ENCODE measurements around the gene COX20.
A peak's percentile ranks its signal among the peaks of the same experiment; 100 is the strongest.
"Not testable (repeated sequence)": the region's sequence is repeated elsewhere in the genome, so short reads cannot be mapped to it uniquely, and the experiment has no call there.

Gene COX20

GRCh38 chr1:244822878-244823277 is 12.6 kb upstream of the COX20 start:
- DNase-seq (ENCODE audit: low spot score), result no peak

GRCh38 chr1:244826712-244827111 is 8.7 kb upstream of the COX20 start:
- no peak for DNase-seq (ENCODE audit: low spot score)

- no peak for DNase-seq (ENCODE audit: low spot score)
Measured at GRCh38 chr1:244830639-244831038, 4.8 kb upstream of the COX20 start.

- not testable (repeated sequence) for DNase-seq (ENCODE audit: low spot score)
Measured at GRCh38 chr1:244833260-244833659, 2.2 kb upstream of the COX20 start.

GRCh38 chr1:244833734-244834542 is 1.5 kb upstream of the COX20 start:
- DNase-seq (ENCODE audit: low spot score), result peak; percentile 56

GRCh38 chr1:244834543-244835275 is 749 bp upstream of the COX20 start:
- DNase-seq (ENCODE audit: low spot score), result peak; percentile 92

- DNase-seq (ENCODE audit: low spot score), result no peak
Measured at GRCh38 chr1:244836135-244836521, 670 bp downstream of the COX20 start.

- DNase-seq (ENCODE audit: low spot score), result no peak
Measured at GRCh38 chr1:244836584-244836983, 1.1 kb downstream of the COX20 start.

- DNase-seq (ENCODE audit: low spot score), result no peak
Measured at GRCh38 chr1:244837597-244838258, 2.3 kb downstream of the COX20 start.

- DNase-seq (ENCODE audit: low spot score), result no peak
Measured at GRCh38 chr1:244839656-244840055, 4.2 kb downstream of the COX20 start.

- no peak for DNase-seq (ENCODE audit: low spot score)
Measured at GRCh38 chr1:244840219-244840794, 4.8 kb downstream of the COX20 start.

- DNase-seq (ENCODE audit: low spot score), result no peak
Measured at GRCh38 chr1:244841273-244841927, 5.9 kb downstream of the COX20 start.

GRCh38 chr1:244843148-244843978 is 7.9 kb downstream of the COX20 start:
- no peak for DNase-seq (ENCODE audit: low spot score)

GRCh38 chr1:244844155-244845121 is 9.0 kb downstream of the COX20 start:
- DNase-seq (ENCODE audit: low spot score), result no peak

GRCh38 chr1:244846653-244847052 is 11.2 kb downstream of the COX20 start:
- DNase-seq (ENCODE audit: low spot score), result no peak

- no peak for DNase-seq (ENCODE audit: low spot score)
Measured at GRCh38 chr1:244849189-244849866, 13.9 kb downstream of the COX20 start.

- no peak for DNase-seq (ENCODE audit: low spot score)
Measured at GRCh38 chr1:244850099-244850852, 14.8 kb downstream of the COX20 start.

GRCh38 chr1:244850896-244851295 is 15.4 kb downstream of the COX20 start:
- no peak for DNase-seq (ENCODE audit: low spot score)
